SK-N-SH treated with all-trans-retinoic acid at 6 μM for 48 hours (cell line): ENCODE measurements around the gene ECEL1.

Source experiments
- ATAC-seq: fragments of 200-7000 bp; cut with Tn5 transposase; 3 replicates; pipeline ENCODE4 v1.9.1; 2020; ENCODE audit warnings: mild to moderate bottlenecking, moderate library complexity
- ARNTL ChIP-seq: fragments of 450-650 bp; formaldehyde crosslinking; IDR thresholded peaks from 2 replicates; pipeline ENCODE4 v1.5.0; 2020; ENCODE audit warnings: low read depth, mild to moderate bottlenecking, moderate library complexity, borderline replicate concordance
- CSDC2 ChIP-seq: fragments of 250-450 bp; sonication (Bioruptor Pico); IDR thresholded peaks from 2 replicates; pipeline ENCODE4 v1.5.0; 2020; ENCODE audit warnings: mild to moderate bottlenecking, moderate library complexity
- ESRRG ChIP-seq: fragments of 250-450 bp; sonication (Bioruptor Pico); IDR thresholded peaks from 2 replicates; pipeline ENCODE4 v1.6.1; 2021; ENCODE audit warnings: mild to moderate bottlenecking
- GLIS3 ChIP-seq: fragments of 250-450 bp; sonication (Bioruptor Pico); IDR thresholded peaks from 2 replicates; pipeline ENCODE4 v1.5.0; 2020; ENCODE audit warnings: mild to moderate bottlenecking, moderate library complexity
- ISL1 ChIP-seq: fragments of 250-450 bp; sonication (Bioruptor Pico); IDR thresholded peaks from 2 replicates; pipeline ENCODE4 v2.1.2; 2022; ENCODE audit warnings: mild to moderate bottlenecking, moderate library complexity
- OSR1 ChIP-seq: fragments of 250-450 bp; sonication (Bioruptor Pico); IDR thresholded peaks from 2 replicates; pipeline ENCODE4 v1.8.0; 2022; ENCODE audit warnings: moderate library complexity, mild to moderate bottlenecking, inconsistent platforms
- PPARA ChIP-seq: fragments of 250-450 bp; sonication (Bioruptor Pico); IDR thresholded peaks from 2 replicates; pipeline ENCODE4 v1.5.0; 2020; ENCODE audit warnings: mild to moderate bottlenecking, borderline replicate concordance
- SNAI2 ChIP-seq: fragments of 250-450 bp; sonication (Bioruptor Pico); IDR thresholded peaks from 2 replicates; pipeline ENCODE4 v1.5.0; 2020; ENCODE audit warnings: mild to moderate bottlenecking, moderate library complexity
- TCF4 ChIP-seq: fragments of 250-450 bp; sonication (Bioruptor Pico); IDR thresholded peaks from 2 replicates; pipeline ENCODE4 v1.8.0; 2021; ENCODE audit warnings: mild to moderate bottlenecking, moderate library complexity, borderline replicate concordance
- TOX ChIP-seq: fragments of 250-450 bp; sonication (Bioruptor Pico); IDR thresholded peaks from 2 replicates; pipeline ENCODE4 v1.8.0; 2021; ENCODE audit warnings: mild to moderate bottlenecking, moderate library complexity, borderline replicate concordance
- ZC3H10 ChIP-seq: fragments of 250-450 bp; sonication (Bioruptor Pico); IDR thresholded peaks from 2 replicates; pipeline ENCODE4 v1.5.1; 2021; ENCODE audit warnings: mild to moderate bottlenecking, moderate library complexity
- ZFP3 ChIP-seq: fragments of 250-450 bp; sonication (Bioruptor Pico); IDR thresholded peaks from 2 replicates; pipeline ENCODE4 v1.5.0; 2020; ENCODE audit warnings: mild to moderate bottlenecking, moderate library complexity
- ZFP30 ChIP-seq: fragments of 450-650 bp; formaldehyde crosslinking; IDR thresholded peaks from 2 replicates; pipeline ENCODE4 v1.5.0; 2022; ENCODE audit warnings: mild to moderate bottlenecking, moderate library complexity
- ZNF565 ChIP-seq: fragments of 450-650 bp; formaldehyde crosslinking; conservative IDR thresholded peaks from 2 replicates; pipeline ENCODE4 v1.5.0; 2020; ENCODE audit warnings: low read depth, mild to moderate bottlenecking, moderate library complexity
- ZNF70 ChIP-seq: fragments of 450-650 bp; formaldehyde crosslinking; IDR thresholded peaks from 2 replicates; pipeline ENCODE4 v1.5.0; 2020; ENCODE audit warnings: mild to moderate bottlenecking, moderate library complexity
- ZNF8 ChIP-seq: fragments of 450-650 bp; formaldehyde crosslinking; IDR thresholded peaks from 2 replicates; pipeline ENCODE4 v1.5.0; 2020; ENCODE audit warnings: mild to moderate bottlenecking, moderate library complexity
- TF ChIP-seq, protein P1 (sequence below): fragments of 250-450 bp; sonication (Bioruptor Pico); IDR thresholded peaks from 2 replicates; pipeline ENCODE4 v1.5.1; 2021; ENCODE audit warnings: mild to moderate bottlenecking, moderate library complexity
- TF ChIP-seq, protein P2 (sequence below): fragments of 250-450 bp; sonication (Bioruptor Pico); IDR thresholded peaks from 2 replicates; pipeline ENCODE4 v1.8.0; 2021; ENCODE audit warnings: low read depth, mild to moderate bottlenecking, moderate library complexity, borderline replicate concordance
- TF ChIP-seq, protein P3 (sequence below): fragments of 250-450 bp; sonication (Bioruptor Pico); IDR thresholded peaks from 2 replicates; pipeline ENCODE4 v1.5.1; 2020; ENCODE audit warnings: low read depth, mild to moderate bottlenecking, moderate library complexity
- TF ChIP-seq, protein P4 (sequence below): fragments of 250-450 bp; sonication (Bioruptor Pico); IDR thresholded peaks from 2 replicates; pipeline ENCODE4 v1.5.0; 2020; ENCODE audit warnings: mild to moderate bottlenecking, moderate library complexity
- TF ChIP-seq, protein P5 (sequence below): fragments of 250-450 bp; sonication (Bioruptor Pico); IDR thresholded peaks from 2 replicates; pipeline ENCODE4 v1.8.0; 2020; ENCODE audit warnings: mild to moderate bottlenecking, moderate library complexity, borderline replicate concordance

ECEL1 gene

DNA sequence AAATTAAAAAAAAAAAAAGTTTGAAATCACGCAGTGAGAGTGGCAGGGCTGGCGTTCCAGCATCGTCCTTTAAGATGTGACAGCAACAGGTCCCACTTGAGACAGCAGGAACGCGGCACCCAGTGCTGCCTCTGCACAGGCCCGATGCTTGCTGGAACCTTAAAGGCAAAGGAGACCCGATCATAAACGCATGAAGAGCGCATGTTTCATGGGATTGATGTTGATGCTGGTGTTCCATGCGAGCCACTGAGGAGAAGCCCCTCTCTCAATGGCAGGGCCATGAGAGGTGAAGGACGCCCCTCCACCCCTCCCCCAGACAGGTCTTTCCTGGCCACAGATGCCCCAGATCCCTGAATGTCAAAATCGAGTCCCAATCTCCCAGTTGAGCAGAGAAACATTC, 49.5 kb downstream of the ECEL1 start:
- TF ChIP-seq, protein P1, sequence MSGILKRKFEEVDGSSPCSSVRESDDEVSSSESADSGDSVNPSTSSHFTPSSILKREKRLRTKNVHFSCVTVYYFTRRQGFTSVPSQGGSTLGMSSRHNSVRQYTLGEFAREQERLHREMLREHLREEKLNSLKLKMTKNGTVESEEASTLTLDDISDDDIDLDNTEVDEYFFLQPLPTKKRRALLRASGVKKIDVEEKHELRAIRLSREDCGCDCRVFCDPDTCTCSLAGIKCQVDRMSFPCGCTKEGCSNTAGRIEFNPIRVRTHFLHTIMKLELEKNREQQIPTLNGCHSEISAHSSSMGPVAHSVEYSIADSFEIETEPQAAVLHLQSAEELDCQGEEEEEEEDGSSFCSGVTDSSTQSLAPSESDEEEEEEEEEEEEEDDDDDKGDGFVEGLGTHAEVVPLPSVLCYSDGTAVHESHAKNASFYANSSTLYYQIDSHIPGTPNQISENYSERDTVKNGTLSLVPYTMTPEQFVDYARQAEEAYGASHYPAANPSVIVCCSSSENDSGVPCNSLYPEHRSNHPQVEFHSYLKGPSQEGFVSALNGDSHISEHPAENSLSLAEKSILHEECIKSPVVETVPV (CRISPR knock-in tag): no peak
- no peak for TF ChIP-seq ZFP3 (CRISPR knock-in tag)
- TF ChIP-seq, protein P2, sequence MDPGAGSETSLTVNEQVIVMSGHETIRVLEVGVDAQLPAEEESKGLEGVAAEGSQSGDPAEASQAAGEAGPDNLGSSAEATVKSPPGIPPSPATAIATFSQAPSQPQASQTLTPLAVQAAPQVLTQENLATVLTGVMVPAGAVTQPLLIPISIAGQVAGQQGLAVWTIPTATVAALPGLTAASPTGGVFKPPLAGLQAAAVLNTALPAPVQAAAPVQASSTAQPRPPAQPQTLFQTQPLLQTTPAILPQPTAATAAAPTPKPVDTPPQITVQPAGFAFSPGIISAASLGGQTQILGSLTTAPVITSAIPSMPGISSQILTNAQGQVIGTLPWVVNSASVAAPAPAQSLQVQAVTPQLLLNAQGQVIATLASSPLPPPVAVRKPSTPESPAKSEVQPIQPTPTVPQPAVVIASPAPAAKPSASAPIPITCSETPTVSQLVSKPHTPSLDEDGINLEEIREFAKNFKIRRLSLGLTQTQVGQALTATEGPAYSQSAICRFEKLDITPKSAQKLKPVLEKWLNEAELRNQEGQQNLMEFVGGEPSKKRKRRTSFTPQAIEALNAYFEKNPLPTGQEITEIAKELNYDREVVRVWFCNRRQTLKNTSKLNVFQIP (CRISPR knock-in tag): no peak
- TF ChIP-seq ZFP30 (CRISPR knock-in tag): no peak
- no peak for TF ChIP-seq ZNF565
- TF ChIP-seq SNAI2 (CRISPR knock-in tag): no peak
- no peak for TF ChIP-seq TCF4
- TF ChIP-seq, protein P3, sequence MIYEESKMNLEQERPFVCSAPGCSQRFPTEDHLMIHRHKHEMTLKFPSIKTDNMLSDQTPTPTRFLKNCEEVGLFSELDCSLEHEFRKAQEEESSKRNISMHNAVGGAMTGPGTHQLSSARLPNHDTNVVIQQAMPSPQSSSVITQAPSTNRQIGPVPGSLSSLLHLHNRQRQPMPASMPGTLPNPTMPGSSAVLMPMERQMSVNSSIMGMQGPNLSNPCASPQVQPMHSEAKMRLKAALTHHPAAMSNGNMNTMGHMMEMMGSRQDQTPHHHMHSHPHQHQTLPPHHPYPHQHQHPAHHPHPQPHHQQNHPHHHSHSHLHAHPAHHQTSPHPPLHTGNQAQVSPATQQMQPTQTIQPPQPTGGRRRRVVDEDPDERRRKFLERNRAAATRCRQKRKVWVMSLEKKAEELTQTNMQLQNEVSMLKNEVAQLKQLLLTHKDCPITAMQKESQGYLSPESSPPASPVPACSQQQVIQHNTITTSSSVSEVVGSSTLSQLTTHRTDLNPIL: no peak
- TF ChIP-seq TOX (CRISPR knock-in tag): no peak
- TF ChIP-seq ZNF70 (CRISPR knock-in tag): no peak
- TF ChIP-seq ZC3H10 (CRISPR knock-in tag): no peak
- TF ChIP-seq, all 23 proteins: peak for 0
- ATAC-seq: no peak

DNA sequence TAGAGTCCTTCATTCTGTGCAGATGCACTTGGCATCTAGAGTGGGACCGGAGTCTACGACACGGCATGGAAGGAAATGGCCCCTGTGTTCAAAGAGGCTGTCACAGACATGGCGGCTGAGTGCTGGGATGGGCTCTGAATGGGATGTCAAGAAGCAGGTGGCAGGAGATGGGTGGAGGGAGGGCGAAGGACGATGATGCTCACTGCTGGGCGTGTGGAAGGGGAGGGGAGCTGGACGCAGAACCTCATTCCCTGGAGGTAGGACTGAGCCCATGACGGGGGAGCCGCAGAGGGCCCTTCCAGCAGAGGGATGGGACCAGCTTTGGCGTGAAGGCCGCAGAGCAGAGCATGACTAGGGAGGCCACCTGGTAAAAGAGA, 50.5 kb downstream of the ECEL1 start:
- ATAC-seq: no peak

More for the DNA sequence above, 50.5 kb downstream of the ECEL1 start:
- TF ChIP-seq SNAI2 (CRISPR knock-in tag) (no peak), ARNTL (CRISPR knock-in tag) (no peak), ZNF565 (no peak), ZC3H10 (CRISPR knock-in tag) (no peak), ZFP30 (CRISPR knock-in tag) (no peak), GLIS3 (CRISPR knock-in tag) (no peak), TOX (CRISPR knock-in tag) (no peak), OSR1 (CRISPR knock-in tag) (no peak), ESRRG (CRISPR knock-in tag) (no peak), CSDC2 (CRISPR knock-in tag) (no peak), PPARA (no peak), ZNF70 (CRISPR knock-in tag) (no peak), ZNF8 (CRISPR knock-in tag) (no peak), ISL1 (no peak)
- TF ChIP-seq, protein P1 (CRISPR knock-in tag): no peak
- TF ChIP-seq, protein P2 (CRISPR knock-in tag): no peak
- TF ChIP-seq, protein P4, sequence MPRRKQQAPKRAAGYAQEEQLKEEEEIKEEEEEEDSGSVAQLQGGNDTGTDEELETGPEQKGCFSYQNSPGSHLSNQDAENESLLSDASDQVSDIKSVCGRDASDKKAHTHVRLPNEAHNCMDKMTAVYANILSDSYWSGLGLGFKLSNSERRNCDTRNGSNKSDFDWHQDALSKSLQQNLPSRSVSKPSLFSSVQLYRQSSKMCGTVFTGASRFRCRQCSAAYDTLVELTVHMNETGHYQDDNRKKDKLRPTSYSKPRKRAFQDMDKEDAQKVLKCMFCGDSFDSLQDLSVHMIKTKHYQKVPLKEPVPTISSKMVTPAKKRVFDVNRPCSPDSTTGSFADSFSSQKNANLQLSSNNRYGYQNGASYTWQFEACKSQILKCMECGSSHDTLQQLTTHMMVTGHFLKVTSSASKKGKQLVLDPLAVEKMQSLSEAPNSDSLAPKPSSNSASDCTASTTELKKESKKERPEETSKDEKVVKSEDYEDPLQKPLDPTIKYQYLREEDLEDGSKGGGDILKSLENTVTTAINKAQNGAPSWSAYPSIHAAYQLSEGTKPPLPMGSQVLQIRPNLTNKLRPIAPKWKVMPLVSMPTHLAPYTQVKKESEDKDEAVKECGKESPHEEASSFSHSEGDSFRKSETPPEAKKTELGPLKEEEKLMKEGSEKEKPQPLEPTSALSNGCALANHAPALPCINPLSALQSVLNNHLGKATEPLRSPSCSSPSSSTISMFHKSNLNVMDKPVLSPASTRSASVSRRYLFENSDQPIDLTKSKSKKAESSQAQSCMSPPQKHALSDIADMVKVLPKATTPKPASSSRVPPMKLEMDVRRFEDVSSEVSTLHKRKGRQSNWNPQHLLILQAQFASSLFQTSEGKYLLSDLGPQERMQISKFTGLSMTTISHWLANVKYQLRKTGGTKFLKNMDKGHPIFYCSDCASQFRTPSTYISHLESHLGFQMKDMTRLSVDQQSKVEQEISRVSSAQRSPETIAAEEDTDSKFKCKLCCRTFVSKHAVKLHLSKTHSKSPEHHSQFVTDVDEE (CRISPR knock-in tag): no peak
- TF ChIP-seq, protein P5, sequence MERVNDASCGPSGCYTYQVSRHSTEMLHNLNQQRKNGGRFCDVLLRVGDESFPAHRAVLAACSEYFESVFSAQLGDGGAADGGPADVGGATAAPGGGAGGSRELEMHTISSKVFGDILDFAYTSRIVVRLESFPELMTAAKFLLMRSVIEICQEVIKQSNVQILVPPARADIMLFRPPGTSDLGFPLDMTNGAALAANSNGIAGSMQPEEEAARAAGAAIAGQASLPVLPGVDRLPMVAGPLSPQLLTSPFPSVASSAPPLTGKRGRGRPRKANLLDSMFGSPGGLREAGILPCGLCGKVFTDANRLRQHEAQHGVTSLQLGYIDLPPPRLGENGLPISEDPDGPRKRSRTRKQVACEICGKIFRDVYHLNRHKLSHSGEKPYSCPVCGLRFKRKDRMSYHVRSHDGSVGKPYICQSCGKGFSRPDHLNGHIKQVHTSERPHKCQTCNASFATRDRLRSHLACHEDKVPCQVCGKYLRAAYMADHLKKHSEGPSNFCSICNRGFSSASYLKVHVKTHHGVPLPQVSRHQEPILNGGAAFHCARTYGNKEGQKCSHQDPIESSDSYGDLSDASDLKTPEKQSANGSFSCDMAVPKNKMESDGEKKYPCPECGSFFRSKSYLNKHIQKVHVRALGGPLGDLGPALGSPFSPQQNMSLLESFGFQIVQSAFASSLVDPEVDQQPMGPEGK (CRISPR knock-in tag): no peak
